GM12878 (cell line): ENCODE results near the gene LHFPL4. TPM values are rescaled to one million over a fixed set of nuclear protein-coding genes. Genes with fewer than 3 reads are reported as not detected.

ENCODE experiments used
- ATAC-seq: fragments of 200-7000 bp; cut with Tn5 transposase; 3 replicates; pipeline ENCODE4 v1.9.1; 2020; ENCODE audit warnings: mild to moderate bottlenecking, moderate library complexity
- BruUV-seq: library from RNA; stranded (reverse); fragments of 400-500 nt; replicated peaks from 2 replicates; lab custom pipeline; 2021; lab: Mats Ljungman, UMichigan
- CTCF ChIA-PET: fragments of 300-600 bp; sonication (Branson Sonifier 250); formaldehyde crosslinking; extraction: SDS; loops from one replicate; lab custom pipeline; 2021; ENCODE audit warnings: inconsistent platforms; lab: Yijun Ruan, JAX
- POLR2A ChIA-PET: fragments of 350-600 bp; formaldehyde crosslinking; extraction: SDS; loops from one replicate; lab custom pipeline; 2021; ENCODE audit warnings: inconsistent platforms; lab: Charles Lee
- RAD21 ChIA-PET: fragments of 300-600 bp; sonication (Branson Sonifier 250); formaldehyde crosslinking; loops from one replicate; lab custom pipeline; 2023; ENCODE audit warnings: antibody characterized with exemption; ENCODE audit not compliant: unreplicated experiment; lab: Charles Lee
- SMC1A ChIA-PET: fragments of 300-600 bp; sonication (Branson Sonifier 250); formaldehyde crosslinking; loops from one replicate; lab custom pipeline; 2023; ENCODE audit not compliant: unreplicated experiment, uncharacterized antibody; lab: Charles Lee
- DNase-seq: peaks from one replicate; pipeline ENCODE4 v3.0.0-alpha.2; 2011; ENCODE audit warnings: low read depth, low spot score
- FAIRE-seq: peaks from 3 replicates; lab custom pipeline; 2011; peaks lifted over from hg19 to GRCh38; lab: Jason Lieb, UNC
- H2AFZ ChIP-seq: 2 replicates; pipeline ENCODE4 v1.6.0; 2011; ENCODE audit warnings: low read depth, low read length, control low read depth; ENCODE audit not compliant: control insufficient read depth
- H3K27ac ChIP-seq: 2 replicates; pipeline ENCODE4 v1.5.1; 2011; ENCODE audit warnings: control low read depth; ENCODE audit not compliant: control insufficient read depth, insufficient read depth
- H3K27me3 ChIP-seq, 2 experiments: replicated peaks in 1 of 2; 2 replicates each; pipeline versions ENCODE4 v1.6.0 to v1.6.1; 2011; ENCODE audit warnings: low read length in 1 of 2; ENCODE audit not compliant: control insufficient read depth in 2 of 2, insufficient read depth in 2 of 2
- H3K36me3 ChIP-seq, 2 experiments: 2 replicates each; pipeline ENCODE4 v1.5.1; 2011; ENCODE audit warnings: low read length in 1 of 2; ENCODE audit not compliant: control insufficient read depth in 2 of 2, insufficient read depth in 2 of 2
- H3K4me1 ChIP-seq: 2 replicates; pipeline ENCODE4 v1.6.1; 2011; ENCODE audit warnings: mild to moderate bottlenecking, low read length, moderate library complexity, mixed read lengths; ENCODE audit not compliant: control insufficient read depth, insufficient read depth
- H3K4me2 ChIP-seq: 2 replicates; pipeline ENCODE4 v1.6.0; 2011; ENCODE audit warnings: control low read depth; ENCODE audit not compliant: control insufficient read depth, insufficient read depth
- H3K4me3 ChIP-seq: fragments of 200-600 bp; sonication (generic); 2 replicates; pipeline ENCODE4 v1.5.1; 2016
- H3K79me2 ChIP-seq: 2 replicates; pipeline ENCODE4 v1.6.0; 2011; ENCODE audit warnings: low read length; ENCODE audit not compliant: control insufficient read depth, insufficient read depth
- H3K9ac ChIP-seq: 2 replicates; pipeline ENCODE4 v1.8.0; 2011; ENCODE audit warnings: low read length, control low read depth, mixed read lengths; ENCODE audit not compliant: control insufficient read depth, insufficient read depth
- H3K9me3 ChIP-seq: replicated peaks from 3 replicates; pipeline ENCODE4 v1.5.1; 2011; ENCODE audit warnings: mild to moderate bottlenecking, low read length; ENCODE audit not compliant: control insufficient read depth, insufficient read depth
- H4K20me1 ChIP-seq: 2 replicates; pipeline ENCODE4 v1.6.0; 2011; ENCODE audit not compliant: control insufficient read depth, insufficient read depth
- CTCF ChIP-seq, 3 experiments: IDR thresholded peaks in 2 of 3; conservative IDR thresholded peaks in 1 of 3; 2 replicates each; pipeline ENCODE4 v1.5.1; 2011; ENCODE audit warnings: low read depth in 3 of 3, low read length in 3 of 3, mild to moderate bottlenecking in 3 of 3, control low read depth in 2 of 3, moderate library complexity in 2 of 3, inconsistent platforms in 1 of 3, mixed read lengths in 1 of 3; ENCODE audit not compliant: control insufficient read depth in 2 of 3, insufficient read depth in 1 of 3; ENCODE audit errors: extremely low read depth in 1 of 3
- EED ChIP-seq: sonication (generic); IDR thresholded peaks from 2 replicates; pipeline ENCODE4 v1.6.1; 2016; ENCODE audit warnings: antibody characterized with exemption, low read depth
- NFIC ChIP-seq: IDR thresholded peaks from 2 replicates; pipeline ENCODE4 v1.6.1; 2012; ENCODE audit warnings: low read depth, mild to moderate bottlenecking, inconsistent platforms, low read length, moderate library complexity
- NR2F1 ChIP-seq: fragments of 450-650 bp; conservative IDR thresholded peaks from 2 replicates; pipeline ENCODE4 v1.6.1; 2017; ENCODE audit warnings: mild to moderate bottlenecking
- RFX5 ChIP-seq: IDR thresholded peaks from 2 replicates; pipeline ENCODE4 v1.6.1; 2011; ENCODE audit warnings: low read depth, low read length, improper control_type of control experiment
- SKIL ChIP-seq: fragments of 450-650 bp; IDR thresholded peaks from 2 replicates; pipeline ENCODE4 v1.6.1; 2017; ENCODE audit warnings: mild to moderate bottlenecking, low read depth, inconsistent platforms; ENCODE audit not compliant: poor library complexity, severe bottlenecking
- WGBS: methylation state at CpG from one replicate; pipeline ENCODE4 v1.1.6; 2016; ENCODE audit warnings: low lambda C conversion rate; ENCODE audit not compliant: insufficient replicate concordance, insufficient coverage; ENCODE audit errors: missing lambda C conversion rate; 5-methylcytosine and 5-hydroxymethylcytosine counted together
- in situ Hi-C: fragments of 300-500 bp; cut with MboI; formaldehyde crosslinking; loops from 9 replicates; pipeline ENCODE4 v1.14.3; 2018; ENCODE audit warnings: mixed read lengths
- intact Hi-C: fragments of 100-400 bp; cut with micrococcal nuclease; formaldehyde crosslinking; loops from one replicate; pipeline ENCODE4 v1.14.2; 2022; ENCODE audit not compliant: unreplicated experiment
- polyA plus RNA-seq, 11 experiments: library from polyadenylated mRNA; depleted of rRNA in 4 of 11; unstranded in 6 of 11; stranded (reverse) in 5 of 11; fragments of >200 nt; fragmentation: Nextera tagmentation in 4 of 11; fragmentation: Illumina TruSeq in 1 of 11; extraction: Ambion mirVana in 4 of 11; extraction: Trizol in 1 of 11; gene quantifications; 1 replicate in 1 of 11; 2 replicates in 10 of 11; pipeline versions ENCODE4 v1.2.1 to v1.2.3, GENCODE V29; 2011 to 2016; ENCODE audit warnings: inconsistent platforms in 2 of 11, missing spikeins in 2 of 11, low read depth in 1 of 11
- total RNA-seq, 4 experiments: library from RNA; depleted of rRNA in 3 of 4; stranded (reverse); fragments of >200 nt in 3 of 4; fragmentation: Illumina TruSeq in 1 of 4; extraction: Trizol in 1 of 4; gene quantifications; 2 replicates each; pipeline versions ENCODE4 v1.2.1 to v1.2.3, GENCODE V29; 2013 to 2021

The LHFPL4 gene
- total and polyA plus RNA-seq, 10 of the 15 experiments (the other 5 are each of a cell fraction or from before 2014, with no cell fraction given): 0.05 to 0.15 TPM; not detected in 8

GRCh38 chr3:9542182-9542581 is 11.4 kb downstream of the LHFPL4 start:
- ATAC-seq (no peak), FAIRE-seq (no peak), DNase-seq (no peak)
- Histone ChIP-seq H3K27me3 (no peaks in the 10 kb centered on the region), H4K20me1 (no peaks in the 10 kb centered on the region), H3K27ac (no peak overlapping the region), H3K9ac (no peak overlapping the region), H2AFZ (no peak overlapping the region), H3K4me2 (no peak overlapping the region), H3K9me3 (no peaks in the 10 kb centered on the region), H3K79me2 (no peaks in the 10 kb centered on the region), H3K4me1 (no peaks in the 10 kb centered on the region), H3K4me3 (no peak overlapping the region), H3K36me3 (no peaks in the 10 kb centered on the region)
- POLR2A ChIA-PET: no interaction called here
- intact Hi-C loops (no loop called here), in situ Hi-C loops (no loop called here)
- 26% methylated on average over 3 of the region's 3 CpGs for WGBS
- RAD21 ChIA-PET: no interaction called here
- BruUV-seq: no TSS peak
- TF ChIP-seq NFIC (no peak), CTCF (IDR thresholded peaks at IDR 0.05 in 2 of 3, conservative IDR thresholded peaks at IDR 0.05 in 1 of 3; ENCODE audit: control insufficient read depth in 2 of 3, extremely low read depth in 1 of 3, insufficient read depth in 1 of 3, low read depth in 3 of 3, low read length in 3 of 3) (no peak), EED (no peak), SKIL (no peak), RFX5 (no peak), NR2F1 (no peak)
- SMC1A ChIA-PET: interaction anchor here (0.7 kb wide), 1 partner anchor 70 kb away, joined by 3 read pairs; no protein-coding TSS in a partner anchor
- CTCF ChIA-PET: no interaction called here
